NCI-H2196 (cell line): ENCODE measurements around the gene TTC39A.

ENCODE experiments used
- DNase-seq: peaks from one replicate; lab custom pipeline; 2025; ENCODE audit not compliant: unreplicated experiment; lab: John Stamatoyannopoulos, UW

TTC39A gene

GRCh38 chr1:51298322-51298705, 32.0 kb downstream of the TTC39A start:
- no peak for DNase-seq

GRCh38 chr1:51297401-51298321, 32.7 kb downstream of the TTC39A start:
- peak; percentile 42 for DNase-seq

- peak; percentile 86 for DNase-seq
These were observed 33.7 kb downstream of the TTC39A start for GRCh38 chr1:51296383-51297357.

GRCh38 chr1:51295926-51296325, 34.4 kb downstream of the TTC39A start:
- DNase-seq: no peak

DNA sequence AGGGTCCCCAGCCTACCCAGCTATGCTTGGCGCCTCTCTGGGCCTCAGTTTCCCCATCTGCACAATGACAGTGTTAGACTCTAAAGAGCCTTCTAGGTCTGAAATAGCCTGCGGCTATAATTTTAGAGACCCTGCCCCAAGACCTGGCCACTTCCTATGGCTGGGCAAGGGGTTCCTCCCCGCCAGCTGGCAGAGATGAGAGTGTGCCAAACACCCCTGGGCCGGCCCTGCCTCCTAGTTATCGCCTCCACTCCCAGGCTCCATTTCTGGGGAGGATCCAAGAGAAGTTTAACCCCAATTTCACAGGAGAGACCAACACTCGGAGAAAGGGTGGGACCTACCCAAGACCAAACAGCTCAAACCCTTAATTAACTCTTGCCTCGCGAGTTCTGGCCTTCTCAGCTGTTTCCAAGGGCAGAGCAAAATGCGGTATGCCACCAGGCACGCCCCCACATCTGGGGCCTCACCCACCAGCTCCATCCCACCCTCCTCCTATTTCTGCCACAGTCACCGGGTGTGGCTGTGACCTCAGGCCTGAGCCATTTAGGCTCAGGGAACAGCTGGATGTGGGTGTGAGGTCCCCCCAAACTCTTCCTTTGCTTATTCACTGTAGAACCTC, 35.7 kb downstream of the TTC39A start:
- no peak for DNase-seq

GRCh38 chr1:51293898-51294515, 36.4 kb downstream of the TTC39A start:
- no peak for DNase-seq

GRCh38 chr1:51290489-51290847, 39.9 kb downstream of the TTC39A start:
- DNase-seq: no peak

GRCh38 chr1:51289676-51290488, 40.5 kb downstream of the TTC39A start:
- no peak for DNase-seq

DNA sequence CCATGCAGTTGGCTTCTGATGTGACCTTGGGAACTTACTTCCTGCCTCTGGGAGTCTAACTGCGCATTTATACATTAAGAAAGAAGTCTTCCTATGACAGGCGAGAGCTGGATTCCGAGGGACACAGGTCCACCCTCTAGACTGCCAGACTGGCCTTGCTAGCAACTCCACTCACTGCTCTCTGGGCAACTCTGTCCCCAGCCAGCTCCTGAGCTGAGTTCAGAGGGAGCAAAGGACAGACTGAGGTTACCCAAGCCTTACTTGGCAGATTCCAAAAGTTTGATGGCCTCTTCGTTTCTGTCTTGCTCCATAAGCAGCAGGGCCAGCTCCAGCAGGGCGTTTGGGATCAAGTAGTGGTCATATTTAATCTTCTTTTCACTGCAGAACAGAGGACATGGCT, 41.8 kb downstream of the TTC39A start:
- DNase-seq: no peak

DNA sequence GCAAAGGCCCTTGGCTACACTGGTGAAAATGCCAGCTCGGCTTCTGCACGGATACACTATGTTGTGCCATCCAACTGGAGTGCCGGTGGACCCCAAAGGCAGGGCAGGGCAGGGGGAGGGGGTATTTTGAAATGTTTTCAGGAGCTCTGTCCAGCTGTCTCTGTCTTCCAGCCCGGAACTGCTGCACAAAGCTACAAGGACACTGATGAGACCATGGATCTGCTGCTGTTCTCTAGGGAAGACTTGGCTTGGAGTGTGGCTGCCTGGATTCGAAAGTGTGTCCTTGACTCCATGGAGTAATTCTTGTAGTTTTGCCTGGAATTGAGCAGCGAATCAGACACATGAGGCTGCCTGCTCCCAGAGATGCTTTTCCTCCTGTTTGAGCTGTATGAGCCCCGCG, 42.4 kb downstream of the TTC39A start:
- no peak for DNase-seq

GRCh38 chr1:51285055-51285454, 45.3 kb downstream of the TTC39A start:
- no peak for DNase-seq

DNA sequence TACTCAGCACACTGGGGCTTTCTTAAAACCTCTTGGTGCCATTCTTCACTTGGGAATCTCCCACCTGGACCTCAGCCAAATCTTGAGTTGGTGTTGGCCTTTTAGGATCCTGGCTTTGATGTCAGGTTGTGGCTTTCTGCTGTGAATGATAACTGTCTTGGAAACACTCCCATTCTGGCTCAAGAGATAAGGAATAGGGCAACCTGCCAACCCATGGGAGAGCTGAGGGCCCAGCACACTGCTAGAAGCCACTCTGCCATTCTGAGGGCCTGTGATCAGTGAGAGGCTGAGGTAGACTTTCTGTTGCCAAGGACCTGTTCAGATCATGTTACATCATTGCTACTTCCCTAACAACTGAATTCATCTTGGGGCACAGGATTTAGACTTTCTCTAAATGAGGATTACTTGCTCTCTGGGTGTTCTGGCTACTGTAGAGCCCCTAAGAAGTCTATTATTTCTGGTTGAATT, 45.8 kb downstream of the TTC39A start:
- DNase-seq: peak; percentile 94

DNA sequence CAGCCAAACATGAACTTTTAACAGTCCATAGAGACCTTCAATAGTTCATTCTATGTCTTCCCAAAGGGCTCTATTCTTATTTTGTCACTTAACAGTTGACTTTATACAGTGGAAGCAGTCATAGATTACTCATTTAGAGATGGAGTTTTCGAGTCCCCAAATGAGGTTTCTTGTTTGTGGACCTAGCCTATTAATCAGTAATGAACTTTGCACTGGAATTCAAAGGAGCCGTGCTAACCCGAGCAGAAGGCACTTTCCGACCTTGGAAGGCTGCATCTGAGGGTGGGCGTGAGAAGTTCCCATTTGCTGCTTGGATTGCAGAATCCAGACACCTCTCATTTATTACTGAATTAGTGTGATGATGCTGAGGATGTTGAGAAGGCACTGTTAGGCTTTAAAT, 46.4 kb downstream of the TTC39A start:
- no peak for DNase-seq

GRCh38 chr1:51282605-51283004, 47.8 kb downstream of the TTC39A start:
- DNase-seq: no peak

GRCh38 chr1:51281807-51282206, 48.6 kb downstream of the TTC39A start:
- peak; percentile 10 for DNase-seq

DNA sequence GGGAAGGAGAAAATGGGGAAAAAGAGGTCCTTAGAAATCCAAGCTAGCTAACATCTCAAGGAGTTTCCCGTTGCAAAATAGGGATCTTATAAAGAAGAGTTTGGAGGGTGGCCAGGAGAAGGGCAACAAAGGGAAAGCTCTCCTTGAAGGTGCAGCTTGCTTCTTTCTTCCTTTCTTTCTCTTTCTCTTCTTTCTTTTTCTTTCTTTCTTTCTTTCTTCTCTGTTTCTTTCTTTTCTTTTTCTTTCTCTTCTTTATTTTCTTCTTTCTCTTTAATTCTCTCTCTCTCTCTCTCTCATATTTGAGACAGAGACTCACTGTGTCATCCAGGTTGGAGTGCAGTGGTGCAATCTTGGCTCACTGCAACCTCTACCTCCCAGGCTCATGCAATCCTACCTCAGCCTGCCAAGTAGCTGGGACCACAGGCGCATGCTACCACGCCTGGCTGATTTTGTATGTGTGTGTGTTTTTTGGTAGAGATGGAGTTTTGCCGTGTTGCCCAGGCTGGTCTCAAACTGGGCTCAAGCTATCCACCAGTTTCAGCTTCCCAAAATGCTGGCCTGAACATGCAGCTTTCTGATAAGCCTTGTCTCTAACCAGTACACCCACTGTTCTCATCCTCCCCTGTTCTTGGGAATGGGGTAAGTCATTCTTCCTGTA, 49.9 kb downstream of the TTC39A start:
- no peak for DNase-seq

DNA sequence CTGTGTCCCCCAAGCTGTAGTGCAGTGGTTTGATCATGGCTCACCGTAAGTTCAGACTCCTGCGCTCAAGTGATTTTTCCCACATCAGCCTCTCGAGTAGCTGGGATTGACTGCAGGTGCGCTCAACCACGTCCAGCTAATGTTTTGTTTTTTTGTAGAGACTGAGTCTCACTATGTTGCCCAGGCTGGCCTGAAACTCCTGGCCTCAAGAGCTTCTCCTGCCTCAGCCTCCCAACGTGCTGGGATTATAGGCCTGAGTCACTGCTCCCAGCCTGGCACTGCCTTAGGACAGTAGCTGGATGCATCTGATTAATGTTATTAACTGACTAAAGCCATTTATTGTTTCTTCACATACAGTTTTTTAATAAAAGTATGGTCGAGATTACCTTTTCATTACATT, 54.1 kb downstream of the TTC39A start:
- no peak for DNase-seq

DNA sequence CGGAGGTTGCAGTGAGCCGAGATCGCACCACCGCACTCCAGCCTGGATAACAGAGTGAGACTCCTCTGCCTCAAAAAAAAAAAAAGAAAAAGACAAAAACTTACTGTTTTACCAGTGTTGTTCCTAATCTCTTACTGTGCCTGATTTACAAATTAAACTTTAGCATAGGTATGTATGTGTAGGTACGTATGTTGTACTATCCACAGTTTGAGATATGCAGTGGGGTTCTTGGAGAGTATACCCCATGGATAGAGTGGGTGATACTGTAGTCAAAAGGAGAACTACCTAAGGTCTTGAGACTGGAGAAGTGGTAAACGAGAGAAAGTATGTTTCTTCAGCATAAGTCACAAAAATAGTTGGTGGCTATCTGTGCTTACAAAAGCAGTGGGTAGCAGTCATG, 55.7 kb downstream of the TTC39A start:
- DNase-seq: no peak

- no peak for DNase-seq
These were observed 57.4 kb downstream of the TTC39A start for GRCh38 chr1:51272916-51273315.
